ENCODE results near the gene ABCF2.

Gene ABCF2

DNA sequence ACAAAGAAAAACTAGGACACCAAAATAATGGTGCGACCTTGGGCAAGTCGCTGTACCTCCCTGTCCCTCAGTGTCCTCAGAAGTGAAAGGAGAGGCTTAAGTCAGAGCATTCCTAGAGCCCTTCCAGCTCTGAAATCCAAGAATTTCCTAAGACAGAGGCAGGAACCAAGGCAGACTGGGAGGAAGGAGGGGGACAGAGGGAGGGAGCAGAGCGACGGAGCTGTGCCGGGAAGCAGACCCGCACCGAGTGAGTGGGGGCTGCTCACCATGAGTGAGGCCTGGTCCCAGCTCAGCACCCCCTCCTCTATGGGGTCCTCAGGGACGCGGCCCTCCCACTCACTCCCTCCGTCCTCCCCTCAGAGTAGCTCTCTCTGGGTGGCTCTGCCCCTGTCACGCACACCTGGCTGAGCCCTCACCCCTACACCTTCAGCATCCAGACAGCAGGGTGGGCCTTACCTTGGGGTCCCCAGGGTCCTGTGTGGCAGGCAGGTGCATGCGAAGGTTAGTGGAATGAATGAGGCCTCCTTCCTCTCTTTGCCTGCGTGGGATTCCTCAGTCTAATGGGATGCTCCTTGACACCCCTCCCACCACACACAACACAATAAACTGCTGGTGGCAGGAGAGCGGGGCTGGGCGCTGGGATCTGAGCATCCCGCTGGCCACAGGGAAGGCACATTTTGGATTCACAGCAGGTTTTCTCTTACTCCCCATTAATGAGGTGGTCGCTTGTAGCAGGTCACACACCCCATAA is 26.1 kb upstream of the ABCF2 start:
- peak; percentile 29 for DNase-seq (ENCODE audit: low spot score)

DNA sequence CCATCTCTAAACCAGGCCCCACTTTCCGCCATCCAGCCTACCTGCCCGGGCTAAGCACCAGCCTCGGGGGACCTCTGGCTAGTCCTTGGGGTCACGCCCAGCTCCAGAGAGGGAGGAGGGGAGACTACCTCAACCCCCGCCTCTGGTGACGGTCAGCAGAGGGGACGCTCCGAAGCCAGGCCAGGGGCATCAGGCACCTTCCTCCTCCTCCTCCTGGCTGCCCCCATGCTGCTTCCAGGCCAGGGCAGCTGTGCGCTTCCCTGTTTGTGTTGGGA is 25.5 kb upstream of the ABCF2 start:
- DNase-seq (ENCODE audit: low spot score), result peak; percentile 20

DNA sequence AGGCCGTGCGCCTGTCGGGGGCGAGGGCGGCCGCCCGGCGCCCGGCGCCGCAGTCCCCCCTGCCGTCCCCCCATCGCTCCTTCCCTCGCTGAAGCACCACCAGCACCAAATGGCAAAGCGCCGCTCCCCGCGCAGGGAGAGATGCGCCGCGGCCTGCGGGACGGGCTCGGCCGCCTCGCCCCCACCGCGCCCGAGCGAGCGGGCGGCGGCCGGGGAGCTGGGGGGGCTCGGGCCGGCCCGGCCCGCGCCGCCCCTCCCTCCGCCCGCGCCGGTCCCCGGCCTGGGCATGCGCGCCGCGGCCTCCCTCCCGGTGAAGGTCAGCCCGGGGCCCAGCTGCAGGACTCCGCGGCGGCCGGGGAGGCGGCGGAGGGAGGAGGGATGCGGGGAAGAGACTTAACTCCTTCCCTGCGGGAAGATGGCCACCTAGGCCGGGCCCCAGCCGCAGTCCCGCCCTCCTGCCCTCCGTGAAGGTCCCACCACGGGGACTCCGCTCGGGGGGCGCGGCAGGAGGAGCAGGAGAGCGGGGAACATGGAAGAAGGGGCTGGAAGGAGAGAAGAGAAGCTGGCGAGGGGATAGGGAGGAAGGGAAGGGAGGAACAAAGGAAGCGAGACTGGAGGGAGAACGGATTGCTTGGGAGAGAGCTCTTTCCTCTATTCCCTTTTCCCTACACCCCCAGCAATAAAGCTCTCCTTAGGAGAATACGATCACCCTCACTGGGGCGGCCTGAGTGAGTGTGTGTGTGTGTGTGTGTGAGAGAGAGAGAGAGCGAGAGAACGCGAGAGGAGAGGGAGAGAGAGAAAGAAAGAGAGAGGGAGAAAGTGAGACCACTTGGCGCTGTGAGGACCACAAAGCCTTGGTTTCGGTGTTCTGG is 24.9 kb upstream of the ABCF2 start:
- peak; percentile 96 for DNase-seq (ENCODE audit: low spot score)

DNA sequence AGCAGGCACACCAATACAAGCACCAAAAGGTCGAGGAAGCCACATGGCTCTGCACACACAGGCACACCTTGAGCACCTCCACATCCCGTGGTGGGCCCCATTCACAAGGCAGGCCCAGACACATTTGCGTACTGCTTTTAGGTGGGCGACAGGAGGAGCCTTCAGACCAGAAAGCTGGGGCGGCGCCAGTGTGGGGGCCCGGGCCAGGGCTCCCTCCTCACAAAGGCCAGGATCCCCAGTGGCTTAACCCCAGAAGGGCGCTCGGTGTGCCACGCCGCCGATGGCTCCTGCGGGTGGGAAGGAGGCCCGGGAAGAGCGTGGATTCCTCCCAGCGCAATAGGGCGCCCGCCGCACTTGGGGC is 24.3 kb upstream of the ABCF2 start:
- no peak for DNase-seq (ENCODE audit: low spot score)

DNA sequence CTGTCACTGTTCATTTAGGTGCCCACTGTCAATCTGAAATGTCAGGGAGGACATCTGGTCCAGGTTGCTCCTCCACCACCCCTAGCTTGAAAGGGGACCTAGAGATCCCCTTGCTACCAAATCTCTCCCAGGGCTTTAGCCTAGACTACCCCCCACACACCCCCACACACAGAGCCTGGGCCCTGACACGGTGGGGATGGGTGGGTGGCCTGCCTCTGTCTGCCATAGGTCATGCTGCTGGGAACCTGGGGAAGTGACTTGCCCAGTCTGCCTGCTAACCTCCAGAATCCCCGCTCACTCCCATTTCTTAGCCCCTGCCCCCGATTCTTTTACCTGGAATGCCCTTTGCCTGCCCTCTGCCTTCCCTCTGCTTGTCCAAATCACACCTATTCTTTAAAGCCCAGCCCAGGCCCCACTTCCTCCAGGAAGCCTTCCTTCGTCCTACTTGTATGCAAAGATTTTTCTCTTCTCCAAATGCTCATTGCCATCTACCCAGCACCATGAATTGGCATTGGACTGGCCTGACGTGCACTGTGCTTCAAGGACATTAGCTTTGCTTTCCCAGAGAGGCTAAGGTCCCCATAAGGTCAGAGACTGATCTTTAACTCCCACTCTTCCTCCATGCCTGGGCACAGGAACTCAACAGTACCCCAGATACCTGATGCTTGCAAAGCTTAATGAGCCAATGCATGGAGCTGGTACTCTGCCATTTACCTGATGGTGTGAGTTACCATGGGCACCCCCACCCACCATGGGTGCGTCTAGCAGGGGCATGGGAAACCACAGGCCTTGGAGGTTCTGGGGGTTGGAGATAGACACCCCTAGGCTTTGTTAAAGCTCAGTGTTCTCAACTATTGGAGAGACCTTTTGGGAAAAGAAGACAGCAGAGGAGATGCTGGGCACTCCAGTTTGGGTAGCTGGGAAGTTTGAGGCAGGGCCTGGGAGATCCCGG is 23.5 kb upstream of the ABCF2 start:
- no peak for DNase-seq (ENCODE audit: low spot score)

DNA sequence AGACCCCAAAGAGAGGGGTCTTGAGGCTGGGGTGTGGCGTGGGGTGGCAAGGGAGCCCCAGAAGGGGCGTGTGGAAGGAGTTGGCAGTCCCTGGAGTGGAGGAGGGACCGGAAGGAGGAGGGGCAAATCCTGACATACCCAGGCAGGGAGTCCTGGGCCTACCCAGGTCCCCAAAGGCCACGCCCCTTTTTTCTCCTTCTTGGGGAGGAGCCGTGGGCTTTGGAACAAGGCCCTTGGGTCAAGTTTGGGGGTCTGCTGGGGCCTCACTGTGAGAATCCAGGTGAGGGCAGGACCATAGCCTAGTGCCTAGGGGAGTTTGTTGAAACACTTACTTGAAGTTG is 22.7 kb upstream of the ABCF2 start:
- peak; percentile 78 for DNase-seq (ENCODE audit: low spot score)

DNA sequence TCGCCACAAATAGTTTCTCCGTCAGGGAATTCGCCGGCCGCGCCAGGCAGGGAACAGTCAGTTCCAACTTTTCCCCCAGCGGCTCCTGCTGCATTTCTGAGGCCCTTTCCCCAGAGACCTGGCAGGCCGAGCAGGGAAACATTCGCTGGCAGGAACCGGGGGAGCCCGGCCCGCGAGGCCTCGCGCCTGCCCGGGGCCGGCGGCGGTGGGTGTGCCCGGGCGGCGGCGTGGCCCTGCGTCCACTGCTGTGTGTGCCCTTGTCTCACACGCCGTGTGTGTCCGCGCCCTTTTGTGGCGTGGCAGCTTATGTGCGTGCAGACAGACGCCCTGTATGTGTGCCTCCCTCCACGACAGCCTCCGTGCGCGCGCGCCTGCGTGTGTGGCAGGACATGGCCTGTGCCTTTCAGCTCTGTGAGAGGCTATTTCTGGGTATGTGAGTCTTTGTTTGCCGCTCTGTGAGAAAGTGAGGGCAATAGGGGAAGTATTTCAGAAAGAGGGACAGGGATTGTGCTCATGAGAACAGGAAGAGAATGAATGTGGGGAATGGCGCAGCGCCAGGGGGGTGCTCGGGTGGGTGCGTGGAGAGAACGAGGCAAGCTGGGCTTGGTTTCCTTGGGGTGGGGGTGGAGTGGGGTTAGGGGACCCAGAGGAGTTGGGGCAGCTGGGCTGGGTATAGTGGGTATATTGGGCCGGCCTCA is 22.2 kb upstream of the ABCF2 start:
- peak; percentile 77 for DNase-seq (ENCODE audit: low spot score)

DNA sequence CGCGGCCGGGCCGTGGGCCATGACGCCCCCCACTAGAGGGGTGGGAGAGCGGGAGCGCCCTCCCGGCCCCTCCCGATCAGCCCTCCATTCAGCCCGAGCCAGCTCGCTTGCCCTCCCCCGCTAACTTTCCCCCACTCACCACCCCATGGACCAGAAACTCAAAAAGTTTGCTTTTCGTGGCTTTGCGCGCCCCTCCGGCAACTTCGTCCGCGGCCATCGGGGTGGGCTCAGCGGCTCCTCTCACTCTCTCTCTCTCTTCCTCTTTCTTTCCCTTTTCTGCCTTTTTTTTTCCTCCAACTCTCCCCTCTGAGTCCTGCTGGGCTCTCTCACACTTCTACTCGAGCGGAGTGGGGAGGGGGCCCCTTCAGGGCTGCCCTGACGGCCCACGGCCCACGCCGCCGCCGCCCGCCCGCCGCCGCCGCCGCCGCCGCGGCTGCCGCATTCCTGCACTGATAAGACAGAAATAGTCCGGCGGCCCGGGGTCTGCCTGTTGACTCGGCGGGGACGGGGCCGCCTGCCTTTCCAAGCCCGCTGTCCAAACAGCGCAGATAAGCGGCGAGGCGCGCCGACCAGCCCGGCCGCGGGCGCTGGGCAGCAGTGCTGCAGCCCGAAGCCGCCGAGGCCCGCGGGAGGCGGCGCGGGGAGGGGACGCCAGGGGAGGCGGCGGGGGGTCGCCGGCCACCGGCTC is 21.5 kb upstream of the ABCF2 start, which contains the start of gene SMARCD3:
TSS of gene SMARCD3 (minus strand) at position 349 of the 688 bp plus-strand sequence. CDS start at position 217, 132 bp downstream.
- peak; percentile 74 for DNase-seq (ENCODE audit: low spot score)

DNA sequence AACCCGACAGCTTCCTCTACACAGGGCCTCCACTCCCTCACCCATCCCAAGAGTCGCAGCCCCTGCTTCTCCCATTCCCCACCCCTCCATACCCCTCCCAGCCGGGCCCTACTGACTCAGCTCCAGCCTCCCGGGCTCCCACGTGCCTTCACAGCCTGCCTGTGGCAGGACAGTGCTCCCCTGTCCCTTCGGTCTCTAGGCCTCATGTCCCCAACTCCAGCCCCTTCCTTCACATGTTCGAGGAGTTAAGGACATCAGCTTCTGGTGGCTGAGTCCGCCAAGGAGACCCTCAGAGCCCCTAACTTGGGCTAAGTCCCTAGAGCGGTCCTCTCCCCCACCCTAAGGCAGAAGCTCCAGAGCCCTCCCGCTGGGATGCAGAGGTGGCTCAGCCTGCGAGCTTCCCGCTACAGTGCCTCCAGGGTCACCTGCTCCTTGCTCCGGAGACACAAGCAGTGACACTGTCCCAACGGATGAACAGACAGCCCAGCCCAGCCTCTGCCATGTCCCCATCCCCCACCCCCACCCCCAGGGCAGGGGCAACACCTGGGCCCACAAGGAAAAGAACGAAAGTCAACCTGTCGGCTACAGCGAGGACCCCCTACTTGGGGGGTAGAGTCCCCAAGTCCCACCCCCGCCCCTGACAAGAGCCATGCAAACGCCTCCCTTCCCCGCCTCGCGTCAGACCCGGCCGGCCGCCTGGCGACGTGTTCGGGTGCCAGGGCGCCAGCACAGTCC is 20.8 kb upstream of the ABCF2 start:
- peak; percentile 39 for DNase-seq (ENCODE audit: low spot score)

DNA sequence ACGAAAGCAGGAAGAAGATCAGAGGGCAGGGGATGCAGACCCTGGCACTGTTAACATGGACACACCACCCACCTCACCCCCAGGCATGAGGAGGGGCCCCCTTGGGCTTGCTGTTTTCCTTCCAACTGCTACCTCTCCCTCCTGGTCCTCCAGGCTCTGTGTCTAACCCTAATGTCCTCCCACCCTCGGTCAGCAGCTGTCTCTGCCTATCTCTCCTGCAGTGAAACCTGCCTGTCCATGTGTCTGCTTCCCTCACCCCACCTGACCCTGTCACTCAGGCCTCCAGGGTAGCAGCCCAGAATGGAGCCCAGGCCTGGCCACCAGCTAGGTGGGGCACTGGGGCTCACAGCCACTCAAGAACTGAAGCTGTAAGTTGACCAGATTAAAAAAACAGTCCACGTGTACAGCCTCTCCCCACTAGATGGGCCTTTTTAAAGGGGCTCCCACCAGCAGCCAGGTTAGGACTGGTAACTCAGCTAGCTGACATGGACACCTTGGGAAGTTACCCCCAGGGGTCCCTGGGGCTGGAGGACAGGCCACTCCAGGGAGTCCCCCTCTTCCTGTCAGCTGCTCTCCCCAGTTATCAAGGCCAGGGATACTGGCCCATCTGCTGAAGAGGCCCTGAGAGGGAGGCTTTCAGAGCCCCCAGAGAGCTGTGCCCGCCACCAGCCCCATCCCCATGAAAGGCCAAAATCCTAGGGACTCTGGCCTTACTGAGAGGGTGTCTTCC is 20.0 kb upstream of the ABCF2 start:
- no peak for DNase-seq (ENCODE audit: low spot score)

DNA sequence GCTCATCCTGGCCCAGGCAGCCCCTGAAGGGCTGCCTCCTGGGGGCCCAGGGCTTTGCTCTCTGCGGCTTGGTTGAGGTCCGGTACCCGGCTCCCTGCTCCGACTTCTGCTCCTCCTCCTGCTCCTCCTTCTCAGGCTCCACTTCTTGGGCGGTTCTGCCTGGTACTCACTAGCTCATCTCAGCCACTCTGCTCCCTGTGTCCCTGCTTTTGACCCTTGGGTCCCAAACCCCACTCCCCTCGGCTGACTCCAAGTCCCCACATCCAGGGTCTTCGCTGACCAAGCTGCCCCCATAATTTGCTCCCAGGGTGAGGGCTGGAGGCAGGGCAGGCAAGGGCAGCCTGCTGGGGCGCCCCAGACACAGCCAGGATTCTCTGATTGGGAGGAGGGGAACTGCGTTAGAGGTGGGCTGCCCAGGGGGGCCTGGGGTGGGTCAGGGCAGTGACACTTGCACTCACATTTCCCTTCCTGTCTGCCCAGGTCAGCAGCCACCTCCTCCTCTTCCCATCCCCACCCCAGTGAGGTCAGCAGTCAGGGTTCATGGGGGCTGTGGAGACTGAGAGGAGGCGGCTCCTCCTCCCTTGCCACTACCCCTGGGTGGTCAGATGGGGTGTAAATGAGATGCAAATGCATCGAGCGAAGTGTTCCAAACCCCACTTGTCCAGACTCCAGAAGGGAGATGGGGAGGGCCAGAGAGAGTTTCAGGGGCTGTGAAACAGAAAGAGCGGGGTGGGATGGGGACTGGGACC is 19.3 kb upstream of the ABCF2 start:
- DNase-seq (ENCODE audit: low spot score), result peak; percentile 34

DNA sequence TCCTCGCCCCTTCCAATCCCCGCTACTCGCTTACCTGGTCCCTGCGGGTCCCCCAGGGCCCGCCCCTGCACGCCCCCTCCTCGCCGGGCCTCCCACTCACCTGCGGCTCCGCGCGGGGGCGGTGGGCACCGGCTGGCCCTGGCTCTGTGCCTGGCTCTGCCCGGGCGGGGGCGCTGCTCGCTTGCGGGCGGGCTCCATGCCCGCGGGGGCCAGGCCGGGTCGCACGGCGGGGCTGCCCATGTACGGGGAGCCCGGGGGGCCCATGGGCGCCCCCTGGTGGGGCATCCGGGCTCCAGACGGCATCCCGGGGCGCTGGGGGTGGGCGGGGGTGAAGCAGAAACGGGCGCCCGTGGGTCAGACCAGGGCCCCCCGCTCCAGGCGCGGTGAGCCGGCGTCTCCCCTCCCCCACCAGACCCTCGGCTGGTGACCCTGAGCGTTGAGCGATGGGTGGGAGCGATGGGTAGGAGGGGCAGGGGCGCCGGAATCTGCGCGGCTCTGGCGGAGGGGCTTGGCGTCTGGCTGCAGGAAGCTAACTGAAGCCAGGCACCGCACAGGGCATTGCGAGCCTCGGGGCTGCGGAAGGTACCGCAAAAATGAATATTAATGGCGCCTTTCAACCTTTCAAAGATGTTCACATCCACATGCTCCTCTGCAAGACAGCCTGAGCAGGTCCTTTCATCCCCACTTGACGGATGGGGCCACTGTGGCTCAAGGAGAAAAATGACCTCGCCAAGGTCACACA is 18.5 kb upstream of the ABCF2 start:
- peak; percentile 84 for DNase-seq (ENCODE audit: low spot score)

DNA sequence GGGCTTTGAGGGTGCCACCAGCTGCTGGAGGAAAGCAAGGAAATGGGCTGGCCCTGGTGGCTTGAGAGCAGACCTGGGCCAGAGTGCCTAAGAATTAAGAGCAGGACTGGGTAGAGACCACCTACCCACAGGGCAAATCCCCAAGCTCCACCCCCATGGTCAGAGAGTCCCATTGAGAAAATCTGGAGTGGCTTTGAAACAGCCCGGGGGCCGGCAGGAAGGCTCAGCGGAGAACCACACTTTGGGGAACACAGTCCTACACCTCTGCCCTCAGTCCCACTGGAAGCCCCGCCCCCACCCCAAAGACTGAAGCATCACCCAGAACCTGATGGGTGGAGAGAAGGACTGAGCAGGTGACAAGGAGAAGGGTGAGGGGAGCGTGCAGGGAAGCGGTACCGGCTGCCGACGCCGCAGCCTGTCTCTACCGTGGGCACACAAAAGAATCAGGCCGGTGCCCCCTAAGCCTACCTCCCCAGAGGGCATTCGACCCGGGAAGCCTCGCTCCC is 17.9 kb upstream of the ABCF2 start:
- no peak for DNase-seq (ENCODE audit: low spot score)

DNA sequence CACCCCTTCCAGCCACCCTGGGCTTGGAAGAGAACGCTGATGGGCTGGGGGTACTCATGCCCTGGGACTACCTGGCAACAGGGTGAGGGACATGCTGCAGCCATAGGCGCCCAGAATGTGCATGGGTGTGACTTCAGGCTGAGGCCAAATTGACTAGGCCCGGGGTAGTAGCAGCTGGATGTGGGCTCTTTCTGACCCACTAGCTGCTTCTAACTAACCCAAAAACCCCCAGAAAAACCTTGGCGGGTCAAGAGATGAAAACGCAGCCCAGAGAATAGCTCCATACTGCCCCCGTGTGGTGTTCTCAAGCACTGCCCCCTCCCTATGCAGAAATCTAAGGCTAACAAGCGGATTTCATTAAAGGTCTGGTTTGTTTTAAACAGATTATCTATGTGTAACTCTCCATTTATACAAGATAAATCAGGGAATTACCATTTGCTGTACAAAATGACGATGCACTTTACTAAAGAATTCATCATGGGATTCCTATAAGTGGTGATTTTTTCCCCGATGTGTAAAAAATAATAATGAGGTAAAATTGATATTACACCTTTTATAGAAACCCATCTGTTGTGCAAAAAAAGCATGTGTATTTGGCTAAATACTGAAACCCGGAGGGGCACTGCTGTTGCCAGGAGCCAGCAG is 17.3 kb upstream of the ABCF2 start:
- peak; percentile 79 for DNase-seq (ENCODE audit: low spot score)

DNA sequence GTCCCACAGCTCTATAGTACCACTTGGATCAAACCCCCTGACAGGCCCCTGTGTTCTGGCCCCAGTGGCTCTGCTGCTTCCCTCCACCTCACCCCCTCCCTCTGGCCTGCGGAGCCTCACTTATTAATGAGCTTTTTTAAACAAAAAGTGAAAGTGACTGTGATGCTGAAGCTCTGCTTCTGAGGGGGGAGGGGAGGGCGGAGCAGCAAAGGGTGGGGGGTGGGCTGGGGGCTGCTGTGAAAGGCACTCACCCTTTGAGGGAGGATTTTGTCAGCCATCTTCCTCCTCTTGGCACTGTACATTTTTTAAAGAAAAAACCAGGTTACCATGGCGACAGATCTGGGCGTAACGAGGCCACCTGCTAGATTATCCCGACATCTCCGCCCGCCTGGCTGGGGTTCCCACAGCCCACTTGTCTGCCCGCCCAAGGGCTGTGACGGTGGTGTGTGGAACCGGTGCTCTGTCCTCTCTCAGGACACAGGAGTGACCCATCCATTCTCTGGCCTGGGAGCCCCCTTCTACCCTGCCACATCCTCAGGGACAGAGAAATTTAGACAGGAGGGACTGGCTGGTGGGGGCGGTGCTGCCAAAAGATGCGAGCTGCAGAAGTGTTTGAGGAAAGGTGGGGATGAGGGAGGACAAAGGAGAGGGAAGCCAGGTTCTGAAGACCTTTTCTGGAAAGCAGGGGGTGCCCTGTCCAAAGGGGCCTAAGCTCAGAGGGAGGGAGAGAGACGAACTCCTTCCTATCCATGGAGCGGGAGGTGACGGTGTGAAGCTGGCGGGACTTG is 16.6 kb upstream of the ABCF2 start:
- peak; percentile 11 for DNase-seq (ENCODE audit: low spot score)

DNA sequence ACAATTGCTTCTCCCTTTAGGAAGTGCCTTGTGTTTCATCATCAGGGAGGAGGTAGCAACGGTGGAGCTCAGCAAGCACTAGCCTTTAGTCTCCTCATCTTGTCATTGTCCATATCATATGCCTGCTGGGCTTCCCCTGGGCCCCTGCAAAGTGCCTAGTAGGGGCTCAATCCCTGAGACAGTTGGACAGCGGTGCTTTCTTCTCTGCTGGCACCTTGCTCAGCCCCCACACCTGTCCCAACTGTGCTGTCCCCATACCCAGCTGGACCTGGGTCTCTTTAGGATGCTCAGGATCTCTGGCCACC is 16.0 kb upstream of the ABCF2 start:
- no peak for DNase-seq (ENCODE audit: low spot score)
